ENCODE measurements around the gene SLC46A1.

GRCh38 chr17:28443901-28444638 is 38.1 kb upstream of the SLC46A1 start:
- TF ChIP-seq TEAD4 (IDR thresholded peaks at IDR 0.05; ENCODE audit: low read depth, low read length) (no peak), SUZ12 (IDR thresholded peaks at IDR 0.05; ENCODE audit: low read length) (no peak), CTCF (IDR thresholded peaks at IDR 0.05; ENCODE audit: control extremely low read depth in 1 of 3, insufficient read depth in 1 of 3, low read depth in 1 of 3, low read length in 3 of 3) (no peak), USF2 (IDR thresholded peaks at IDR 0.05; ENCODE audit: low read length) (no peak), MAX (IDR thresholded peaks at IDR 0.05) (no peak)
